NCI-H2081 (cell line): ENCODE measurements around the gene PCNX1.
"Not testable (repeated sequence)": the region's sequence is repeated elsewhere in the genome, so short reads cannot be mapped to it uniquely, and the experiment has no call there.

Experiments used
- DNase-seq, 2 experiments: peaks; one replicate each; lab custom pipeline; 2025; lab: John Stamatoyannopoulos, UW

The PCNX1 gene

DNA sequence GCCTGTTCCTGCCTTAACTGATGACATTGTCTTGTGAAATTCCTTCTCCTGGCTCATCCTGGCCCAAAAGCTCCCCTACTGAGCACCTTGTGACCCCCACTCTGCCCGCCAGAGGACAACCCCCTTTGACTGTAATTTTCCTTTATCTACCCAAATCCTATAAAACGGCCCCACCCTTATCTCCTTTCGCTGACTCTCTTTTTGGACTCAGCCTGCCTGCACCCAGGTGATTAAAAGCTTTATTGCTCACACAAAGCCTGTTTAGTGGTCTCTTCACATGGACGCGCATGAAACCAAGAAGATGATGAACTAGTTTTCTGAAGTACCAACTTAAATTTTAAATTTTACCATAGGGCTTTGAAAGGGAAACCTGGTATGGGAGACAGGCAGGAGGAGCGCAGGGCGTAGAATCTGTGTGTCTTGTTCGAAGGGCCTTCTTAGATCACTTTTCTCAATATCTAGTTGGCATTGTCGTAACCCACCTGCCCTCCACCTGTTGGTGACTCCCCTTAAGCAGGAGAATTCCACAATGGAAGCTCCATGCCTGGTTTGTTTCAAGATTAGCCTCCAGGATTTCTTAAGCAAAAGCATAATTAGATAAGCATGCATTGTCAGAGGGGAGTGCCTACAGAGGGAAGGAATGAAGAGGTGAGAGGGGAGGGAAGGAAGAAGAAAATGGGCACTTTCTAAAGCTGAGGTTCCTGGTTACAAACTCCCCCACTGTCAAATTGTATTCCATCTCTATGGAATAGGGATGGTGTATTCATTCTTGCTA, 222.6 kb downstream of the PCNX1 start:
- DNase-seq = not testable (repeated sequence)

- no peak for DNase-seq
Measured at GRCh38 chr14:71130491-71131179, 223.4 kb downstream of the PCNX1 start.

- no peak for DNase-seq
Measured at GRCh38 chr14:71133296-71133695, 226.0 kb downstream of the PCNX1 start.

GRCh38 chr14:71135496-71135895, 228.2 kb downstream of the PCNX1 start:
- no peak for DNase-seq

GRCh38 chr14:71135911-71136310, 228.7 kb downstream of the PCNX1 start:
- DNase-seq = no peak

DNA sequence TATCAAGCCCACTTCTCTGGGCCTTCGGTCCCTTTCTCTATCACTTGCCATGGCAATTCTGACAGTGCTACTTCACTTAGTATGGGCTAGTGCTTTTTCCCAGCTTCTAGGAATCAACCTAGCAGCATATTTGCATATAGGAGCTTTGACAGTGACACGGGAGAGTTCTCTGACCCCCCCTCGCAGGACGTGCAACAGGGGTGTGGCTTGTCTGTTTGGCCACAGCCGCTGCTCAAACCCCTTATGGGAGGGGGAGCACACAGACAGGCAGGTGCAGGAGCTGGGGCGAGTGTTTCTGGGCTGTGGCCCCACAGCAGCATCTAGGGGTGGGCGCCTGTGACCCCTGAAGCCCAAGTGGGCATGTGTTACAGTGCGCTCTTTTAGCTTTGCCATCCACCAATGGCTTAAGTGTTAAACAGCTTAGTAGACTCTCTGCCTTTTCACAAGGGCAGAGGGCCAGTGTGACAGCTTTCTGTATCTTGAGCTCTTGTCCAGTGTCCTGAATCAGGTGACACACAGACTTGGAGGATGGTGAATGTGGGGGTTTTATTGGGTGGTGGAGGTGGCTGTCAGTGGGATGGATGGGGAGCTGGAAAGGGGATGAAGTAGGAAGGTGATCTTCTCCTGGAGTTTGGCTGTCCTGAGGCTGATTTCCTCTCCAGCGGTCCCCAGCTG, 229.3 kb downstream of the PCNX1 start:
- no peak for DNase-seq

DNA sequence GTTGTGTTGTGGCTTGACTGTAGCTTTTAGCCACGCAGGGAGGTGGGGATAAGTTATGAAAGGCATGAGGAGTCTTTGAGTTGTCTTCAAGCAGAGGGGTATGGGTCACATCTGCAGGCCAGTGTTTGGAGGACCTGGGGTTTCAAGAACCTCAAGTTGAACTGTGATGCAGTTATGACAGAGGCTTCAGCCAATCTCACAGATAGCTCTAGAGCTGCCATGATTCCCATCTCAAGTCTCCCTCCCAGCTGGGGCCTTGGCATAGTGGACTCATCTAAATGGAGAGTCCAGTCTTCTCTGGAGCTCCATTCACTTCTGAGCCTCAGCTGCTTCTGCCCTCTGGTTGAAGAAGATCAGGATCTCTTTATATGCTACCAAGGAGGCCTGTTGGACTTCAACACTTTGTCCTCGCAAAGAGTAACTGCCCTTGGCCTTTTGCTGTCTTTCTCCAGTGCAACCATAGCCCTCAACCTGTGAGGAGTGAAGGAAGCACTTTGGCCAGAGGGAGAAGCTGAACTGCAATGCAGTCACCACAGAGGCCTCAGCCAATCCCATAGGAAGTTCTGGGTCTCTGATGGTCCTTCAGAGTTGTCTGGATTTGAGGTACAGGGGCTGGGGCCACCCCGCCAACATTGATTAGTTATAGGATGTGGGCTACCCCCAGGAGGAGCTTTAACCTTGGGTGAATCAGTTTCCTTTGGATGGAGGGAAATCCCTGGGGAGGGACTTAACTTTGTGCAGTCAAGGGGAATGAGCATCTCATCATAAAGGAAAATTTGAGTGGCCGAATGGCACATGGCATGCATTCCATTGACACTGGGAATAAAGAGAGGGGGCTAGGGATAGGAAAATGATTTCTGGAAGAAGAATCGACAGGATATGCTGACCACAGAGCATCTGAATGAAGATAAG, 230.5 kb downstream of the PCNX1 start:
- DNase-seq = no peak

- DNase-seq = peak; percentile 37 to 39
Measured at GRCh38 chr14:71138448-71139293, 231.4 kb downstream of the PCNX1 start.

GRCh38 chr14:71139294-71139946, 232.2 kb downstream of the PCNX1 start:
- peak in 1 of 2 experiments; percentile 7 for DNase-seq

- DNase-seq = no peak
Measured at GRCh38 chr14:71140157-71140556, 232.9 kb downstream of the PCNX1 start.

DNA sequence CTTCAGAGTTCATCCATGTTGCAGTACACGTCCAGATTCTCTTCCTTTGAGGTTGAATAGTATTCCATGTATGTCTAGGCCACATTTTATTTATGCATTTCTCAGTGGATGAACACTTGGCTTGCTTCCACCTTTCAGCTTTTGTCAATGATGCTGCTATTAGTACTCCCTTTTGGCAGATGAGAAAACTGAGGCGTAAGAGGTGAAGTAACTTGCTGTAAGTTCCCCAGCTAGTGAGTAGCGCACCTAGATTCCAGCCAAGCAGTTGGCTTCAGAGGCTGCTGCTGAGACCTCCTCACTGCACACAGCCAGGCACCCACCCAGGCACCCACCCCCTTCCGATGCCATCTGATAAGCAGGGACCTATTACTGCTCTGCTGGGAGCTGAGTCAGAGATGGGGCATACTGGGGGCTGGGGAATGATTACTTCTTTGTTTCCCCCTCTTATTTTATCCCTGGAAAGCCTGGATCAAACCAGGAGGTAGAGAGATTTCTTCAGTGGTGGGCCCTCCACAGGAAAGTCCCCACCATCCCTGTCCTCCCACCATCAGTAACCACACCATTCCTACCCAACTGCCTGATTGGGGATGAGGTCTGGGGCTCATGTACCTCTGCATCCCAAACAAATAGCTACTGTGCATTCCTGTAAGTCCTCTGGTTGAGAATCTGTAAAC, 234.6 kb downstream of the PCNX1 start:
- no peak for DNase-seq

DNA sequence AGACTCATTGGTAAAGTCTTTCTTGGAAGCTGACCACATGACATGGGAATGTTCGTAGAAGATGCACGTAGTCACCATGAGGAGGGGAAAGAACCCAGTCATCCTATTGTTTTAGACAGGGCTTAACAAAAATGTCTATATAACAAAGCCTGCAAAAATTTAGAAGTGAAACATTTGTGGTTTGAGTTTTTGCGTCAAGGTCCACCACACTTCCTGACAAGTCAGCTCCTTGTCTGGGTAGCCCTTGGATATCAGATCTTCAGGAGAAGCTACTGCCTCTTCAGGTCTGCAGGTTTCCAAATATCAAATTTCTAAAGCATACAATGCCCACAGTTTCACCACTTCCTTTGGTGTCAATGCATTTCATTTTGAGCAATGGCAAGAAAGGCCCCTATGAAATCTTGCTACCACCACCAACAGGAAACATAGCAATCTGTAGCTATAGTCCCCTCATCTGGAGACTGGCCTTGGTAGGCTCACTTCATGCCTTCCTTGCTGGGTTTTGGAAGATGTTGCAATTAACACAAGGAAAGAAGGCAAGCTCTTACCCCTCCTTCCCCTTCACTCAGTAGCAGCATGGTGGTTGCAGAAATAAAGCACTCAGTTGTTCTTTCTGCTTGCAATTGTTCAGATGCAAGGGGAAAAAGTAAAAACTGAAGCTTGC, 235.2 kb downstream of the PCNX1 start:
- DNase-seq = no peak

DNA sequence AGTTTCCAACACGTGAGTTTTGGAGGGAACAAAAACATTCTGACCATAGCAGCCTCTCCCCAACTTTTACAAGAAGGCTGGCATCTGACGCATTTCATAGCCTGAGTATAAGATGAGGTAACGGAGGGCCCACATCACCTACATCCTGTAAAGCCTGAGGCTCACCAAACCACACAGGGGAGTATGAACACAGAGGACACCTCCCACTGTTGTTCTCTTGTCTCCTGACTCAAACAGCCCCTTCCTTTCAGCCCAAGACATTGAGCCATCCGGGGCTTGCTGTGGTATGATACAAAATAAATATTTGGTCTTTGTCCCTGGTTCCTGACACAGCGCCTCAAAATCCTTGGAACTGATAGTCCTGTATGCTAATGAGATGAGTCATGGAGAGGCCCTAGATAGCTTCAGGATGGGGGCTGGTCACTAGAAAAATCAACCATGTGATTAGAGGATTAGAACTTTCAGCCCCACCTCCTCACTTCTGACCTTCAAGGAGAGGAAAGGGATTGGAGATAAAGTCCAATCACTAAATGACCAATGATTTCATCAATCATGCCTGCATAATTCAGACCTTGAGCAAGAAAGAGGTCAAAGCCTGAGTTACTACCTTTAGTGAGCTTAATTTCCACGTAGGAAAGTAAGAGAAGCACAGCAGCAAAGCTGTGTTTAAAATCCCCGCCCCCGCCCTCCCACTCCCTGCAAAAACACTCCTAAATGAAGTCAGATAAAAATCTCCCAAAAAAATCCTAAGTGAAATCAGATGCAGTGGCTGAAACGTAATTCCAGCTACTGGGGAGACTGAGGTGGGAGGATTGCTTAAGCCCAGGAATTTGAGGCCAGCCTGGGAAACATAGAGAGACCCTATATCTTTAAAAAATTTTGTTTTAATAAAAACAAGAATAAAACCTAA, 236.4 kb downstream of the PCNX1 start:
- DNase-seq = no peak

- not testable (repeated sequence) for DNase-seq
Measured at GRCh38 chr14:71147335-71147734, 240.1 kb downstream of the PCNX1 start.

DNA sequence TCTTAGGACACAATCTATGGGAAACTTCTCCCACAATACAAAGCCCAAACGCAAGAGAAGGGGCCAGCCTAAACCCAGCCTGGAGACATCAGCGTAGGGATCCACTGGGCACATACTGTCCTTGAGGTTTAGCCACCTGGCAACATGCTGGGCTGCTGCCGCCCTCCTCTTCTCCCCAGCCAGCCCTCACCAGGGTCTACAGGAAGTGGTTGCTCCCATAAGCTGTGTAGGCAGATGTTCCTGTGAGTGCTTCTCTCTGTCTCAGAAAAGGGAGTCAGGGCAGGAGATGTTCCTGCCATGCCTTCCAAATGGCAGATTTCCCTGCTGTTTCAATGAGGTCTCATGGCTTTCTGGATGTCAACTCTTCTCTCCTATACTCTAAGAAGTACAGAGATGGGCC, 241.4 kb downstream of the PCNX1 start:
- DNase-seq = no peak

GRCh38 chr14:71150737-71151136, 243.5 kb downstream of the PCNX1 start:
- DNase-seq = no peak

- DNase-seq = no peak
Measured at GRCh38 chr14:71155743-71156142, 248.5 kb downstream of the PCNX1 start.
